ENCODE data around the gene TTL.
"Not testable (repeated sequence)": the region's sequence is repeated elsewhere in the genome, so short reads cannot be mapped to it uniquely, and the experiment has no call there.

TTL gene

GRCh38 chr2:112520234-112520783, 38.4 kb downstream of the TTL start:
- no peak for DNase-seq (ENCODE audit: low read depth)

- no peak for DNase-seq (ENCODE audit: low read depth)
These were observed 41.4 kb downstream of the TTL start for GRCh38 chr2:112523291-112523777.

- DNase-seq (ENCODE audit: low read depth): not testable (repeated sequence)
These were observed 42.3 kb downstream of the TTL start for GRCh38 chr2:112524276-112524675.

GRCh38 chr2:112528541-112528940, 46.6 kb downstream of the TTL start:
- DNase-seq (ENCODE audit: low read depth): no peak

GRCh38 chr2:112529757-112530156, 47.8 kb downstream of the TTL start:
- DNase-seq (ENCODE audit: low read depth): no peak

- DNase-seq (ENCODE audit: low read depth): no peak
These were observed 48.8 kb downstream of the TTL start for GRCh38 chr2:112530728-112531127.

- DNase-seq (ENCODE audit: low read depth): no peak
These were observed 52.9 kb downstream of the TTL start for GRCh38 chr2:112534826-112535225.

GRCh38 chr2:112536665-112537064, 54.7 kb downstream of the TTL start:
- DNase-seq (ENCODE audit: low read depth): not testable (repeated sequence)

GRCh38 chr2:112539306-112539705, 57.4 kb downstream of the TTL start:
- DNase-seq (ENCODE audit: low read depth): no peak

- no peak for DNase-seq (ENCODE audit: low read depth)
These were observed 59.0 kb downstream of the TTL start for GRCh38 chr2:112540906-112541305.

- DNase-seq (ENCODE audit: low read depth): no peak
These were observed 59.6 kb downstream of the TTL start for GRCh38 chr2:112541315-112542122.

- peak; percentile 67 for DNase-seq (ENCODE audit: low read depth)
These were observed 60.4 kb downstream of the TTL start, which contains the start of gene POLR1B for GRCh38 chr2:112542123-112542983. TSS of gene POLR1B (plus strand) at chr2:112542465. CDS start at chr2:112542495, 30 bp downstream.

- no peak for DNase-seq (ENCODE audit: low read depth)
These were observed 61.2 kb downstream of the TTL start for GRCh38 chr2:112542984-112543661.

- no peak for DNase-seq (ENCODE audit: low read depth)
These were observed 65.4 kb downstream of the TTL start for GRCh38 chr2:112547333-112547732.

- DNase-seq (ENCODE audit: low read depth): no peak
These were observed 67.0 kb downstream of the TTL start for GRCh38 chr2:112548980-112549379.

GRCh38 chr2:112566104-112566503, 84.1 kb downstream of the TTL start:
- DNase-seq (ENCODE audit: low read depth): no peak

- DNase-seq (ENCODE audit: low read depth): not testable (repeated sequence)
These were observed 84.6 kb downstream of the TTL start for GRCh38 chr2:112566508-112566907.

GRCh38 chr2:112572005-112572404, 90.0 kb downstream of the TTL start:
- DNase-seq (ENCODE audit: low read depth): no peak

GRCh38 chr2:112577756-112578155, 95.8 kb downstream of the TTL start:
- no peak for DNase-seq (ENCODE audit: low read depth)

- DNase-seq (ENCODE audit: low read depth): no peak
These were observed 97.3 kb downstream of the TTL start for GRCh38 chr2:112579241-112579640.

GRCh38 chr2:112580084-112580483, 98.1 kb downstream of the TTL start:
- DNase-seq (ENCODE audit: low read depth): no peak

GRCh38 chr2:112582314-112582746, 100.4 kb downstream of the TTL start:
- no peak for DNase-seq (ENCODE audit: low read depth)
